Effector memory CD8-positive, alpha-beta T cell (primary cell): ENCODE results near the gene RTCB.
A peak's percentile ranks its signal among the peaks of the same experiment; 100 is the strongest.

Experiments used
- ATAC-seq: fragments of 150-1000 bp; cut with Tn5 transposase; replicated peaks from 2 replicates; pipeline ENCODE4 v1.10.0; 2021; ENCODE audit warnings: mild to moderate bottlenecking, moderate library complexity
- DNase-seq, 3 experiments: peaks; one replicate each; pipeline ENCODE4 v3.0.0; 2021
- H3K27ac Mint-ChIP-seq, 2 donors: one replicate each; pipeline ENCODE4 v1.8.0; 2022; ENCODE audit warnings: mild to moderate bottlenecking in 2 of 2, mixed read lengths in 2 of 2, moderate library complexity in 2 of 2
- H3K27me3 Mint-ChIP-seq, 2 donors: one replicate each; pipeline ENCODE4 v1.8.0; 2022; ENCODE audit warnings: mixed read lengths in 2 of 2
- H3K36me3 Mint-ChIP-seq: one replicate; pipeline ENCODE4 v1.8.0; 2022; ENCODE audit warnings: mild to moderate bottlenecking, moderate library complexity, mixed read lengths; ENCODE audit not compliant: insufficient read depth
- H3K4me1 Mint-ChIP-seq, 2 donors: one replicate each; pipeline ENCODE4 v1.8.0; 2022; ENCODE audit warnings: low read depth in 2 of 2, mixed read lengths in 2 of 2
- H3K4me3 Mint-ChIP-seq, 2 donors: one replicate each; pipeline ENCODE4 v1.8.0; 2022; ENCODE audit warnings: mild to moderate bottlenecking in 2 of 2, mixed read lengths in 2 of 2, moderate library complexity in 2 of 2
- H3K9me3 Mint-ChIP-seq, 2 donors: one replicate each; pipeline ENCODE4 v1.8.0; 2022; ENCODE audit warnings: mixed read lengths in 2 of 2

RTCB gene

DNA sequence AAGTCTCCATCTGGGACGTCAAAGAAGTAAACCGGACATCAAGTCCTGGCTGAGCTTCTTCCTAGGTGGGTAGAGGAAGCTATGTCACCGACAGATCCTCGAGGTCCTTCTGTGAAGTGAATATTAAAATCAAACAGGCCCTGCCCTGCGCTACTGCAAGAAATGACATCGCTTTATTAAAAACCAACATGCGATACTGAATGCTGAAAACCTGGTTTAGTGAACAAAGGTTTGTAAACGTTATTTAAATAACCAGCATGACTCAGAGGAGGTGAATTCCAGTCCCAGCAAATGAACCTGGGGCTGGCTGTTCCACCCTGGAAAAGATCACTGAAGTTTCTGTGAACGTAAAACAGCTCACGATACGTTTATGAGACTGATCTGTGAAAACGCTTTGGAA lies 645 bp downstream of the RTCB start:
- Mint-ChIP-seq H3K36me3 (peaks cover 42% of the 10 kb centered on the region), H3K27me3 (no peaks in the 10 kb centered on the region), H3K9me3 (no peaks in the 10 kb centered on the region), H3K27ac (peak overlapping the region; percentile 93 to 94), H3K4me3 (peak overlapping the region; percentile 94 to 96), H3K4me1 (peaks cover 16 to 28% of the 10 kb centered on the region in 2 donors)
- ATAC-seq (peak; percentile 29), DNase-seq (no peak)

DNA sequence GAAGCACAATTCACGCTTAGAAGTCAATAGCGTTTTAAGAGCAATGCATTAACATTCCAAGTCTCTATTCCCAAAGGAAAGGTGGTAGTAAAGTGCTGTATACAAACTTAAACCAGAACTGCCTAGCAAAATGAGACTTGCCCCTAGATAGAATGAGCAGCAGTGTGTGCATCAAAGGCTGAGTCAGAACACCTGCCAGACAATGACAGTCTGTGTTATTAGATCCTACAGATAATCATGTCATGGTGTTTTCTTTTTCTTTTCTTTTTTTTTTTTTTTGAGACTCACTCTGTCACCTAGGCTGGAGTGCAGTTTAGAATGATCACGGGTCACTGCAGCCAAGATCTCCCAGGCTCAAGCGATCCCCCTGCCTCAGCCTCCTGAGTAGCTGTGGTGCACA lies 1.6 kb downstream of the RTCB start:
- Mint-ChIP-seq H3K4me1 (peaks cover 16 to 28% of the 10 kb centered on the region in 2 donors), H3K27me3 (no peaks in the 10 kb centered on the region), H3K4me3 (peak overlapping the region; percentile 94 to 96), H3K27ac (peak overlapping the region; percentile 93 to 94), H3K36me3 (peaks cover 52% of the 10 kb centered on the region), H3K9me3 (no peaks in the 10 kb centered on the region)
- DNase-seq (no peak), ATAC-seq (no peak)

DNA sequence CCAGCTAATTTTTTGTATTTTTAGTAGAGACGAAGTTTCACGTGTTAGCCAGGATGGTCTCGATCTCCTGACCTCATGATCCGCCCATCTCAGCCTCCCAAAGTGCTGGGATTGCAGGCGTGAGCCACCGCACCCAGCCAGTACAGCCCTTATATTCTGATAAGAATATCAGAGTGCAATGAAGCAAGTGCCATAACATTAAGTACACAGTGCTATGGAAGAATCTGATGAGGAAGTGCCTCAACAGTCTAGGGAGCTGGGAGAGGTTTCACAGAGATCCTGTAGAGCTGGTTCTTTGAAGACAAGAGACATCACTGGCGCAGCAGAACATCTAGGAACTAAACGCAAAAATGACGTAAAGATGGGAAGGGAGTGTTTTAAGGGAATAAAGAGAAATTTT lies 2.1 kb downstream of the RTCB start:
- no peak for DNase-seq
- peaks cover 55% of the 10 kb centered on the region for H3K36me3 Mint-ChIP-seq
- peaks cover 16 to 28% of the 10 kb centered on the region in 2 donors for H3K4me1 Mint-ChIP-seq
- peak overlapping the region; percentile 94 to 96 for H3K4me3 Mint-ChIP-seq
- no peak overlapping the region for H3K27ac Mint-ChIP-seq
- no peaks in the 10 kb centered on the region for H3K9me3 Mint-ChIP-seq
- no peaks in the 10 kb centered on the region for H3K27me3 Mint-ChIP-seq
- ATAC-seq, result no peak

DNA sequence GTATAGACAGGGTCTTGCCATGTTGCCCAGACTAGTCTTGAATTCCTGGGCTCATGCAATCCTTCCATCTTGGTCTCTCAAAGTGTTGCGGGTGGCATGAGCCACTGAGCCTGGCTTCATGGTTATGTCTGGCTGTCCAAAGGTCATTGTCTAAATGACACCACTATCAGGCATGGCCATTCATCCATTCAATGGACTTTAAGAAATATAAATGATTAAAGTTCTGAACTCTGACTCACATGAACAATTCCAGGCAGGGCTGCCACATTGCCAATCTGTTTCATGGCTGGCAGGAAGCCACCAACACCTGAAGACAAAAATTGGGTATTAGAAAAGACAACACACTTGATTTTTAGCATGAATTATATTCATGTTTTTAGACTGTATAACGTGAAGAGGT lies 4.1 kb downstream of the RTCB start:
- Mint-ChIP-seq H3K4me1 (peaks cover 16 to 28% of the 10 kb centered on the region in 2 donors), H3K27ac (no peak overlapping the region), H3K4me3 (no peak overlapping the region), H3K36me3 (peaks cover 63% of the 10 kb centered on the region), H3K27me3 (no peaks in the 10 kb centered on the region), H3K9me3 (no peaks in the 10 kb centered on the region)
- DNase-seq, result no peak
- ATAC-seq, result no peak

DNA sequence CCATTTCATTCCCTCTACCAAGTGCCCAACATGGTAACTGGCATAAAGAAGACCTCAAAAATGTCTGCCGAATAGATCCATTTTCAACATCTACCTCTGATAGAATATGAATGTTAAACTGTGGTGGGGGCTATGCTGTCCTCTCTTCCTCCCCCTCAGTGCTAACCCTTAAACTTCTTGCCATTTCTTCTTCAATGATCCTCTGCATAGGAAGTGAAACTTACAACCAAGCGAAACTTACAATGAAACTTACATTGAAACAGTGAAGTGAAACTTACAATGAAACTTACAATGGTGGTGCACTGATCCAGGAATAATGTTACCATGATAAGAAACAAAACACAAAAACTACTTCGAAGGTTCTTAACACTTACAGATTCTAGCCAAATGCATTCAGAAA lies 4.7 kb downstream of the RTCB start:
- DNase-seq, result no peak
- H3K9me3 Mint-ChIP-seq, result no peaks in the 10 kb centered on the region
- H3K4me3 Mint-ChIP-seq, result no peak overlapping the region
- no peaks in the 10 kb centered on the region for H3K27me3 Mint-ChIP-seq
- H3K4me1 Mint-ChIP-seq, result peaks cover 16 to 25% of the 10 kb centered on the region in 2 donors
- peaks cover 64% of the 10 kb centered on the region for H3K36me3 Mint-ChIP-seq
- H3K27ac Mint-ChIP-seq, result peak overlapping the region; percentile 11 to 36
- ATAC-seq, result no peak

DNA sequence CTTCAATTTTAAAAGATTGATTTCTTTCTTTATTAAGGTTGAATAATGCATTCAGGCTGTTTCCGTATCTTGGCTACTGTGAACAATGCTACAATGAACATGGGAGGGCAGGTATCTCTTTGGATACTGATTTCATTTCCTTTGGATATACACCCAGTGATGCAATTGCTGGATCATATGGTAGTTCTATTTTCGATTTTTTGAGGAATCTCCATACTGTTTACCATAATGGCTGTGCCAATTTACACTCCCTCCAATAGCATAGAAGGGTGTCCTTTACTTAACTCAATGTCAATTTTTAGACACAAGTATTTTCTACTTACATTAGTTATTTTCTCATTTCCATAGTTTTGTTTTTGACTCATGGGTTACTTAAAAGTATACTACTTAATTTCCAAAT lies 8.0 kb downstream of the RTCB start:
- peaks cover 4 to 12% of the 10 kb centered on the region in 2 donors for H3K4me1 Mint-ChIP-seq
- ATAC-seq (no peak), DNase-seq (no peak)
- no peaks in the 10 kb centered on the region for H3K27me3 Mint-ChIP-seq
- no peak overlapping the region for H3K4me3 Mint-ChIP-seq
- no peaks in the 10 kb centered on the region for H3K9me3 Mint-ChIP-seq
- H3K27ac Mint-ChIP-seq, result peak overlapping the region in 1 of 2 donors; percentile 41
- H3K36me3 Mint-ChIP-seq, result peaks cover 82% of the 10 kb centered on the region

DNA sequence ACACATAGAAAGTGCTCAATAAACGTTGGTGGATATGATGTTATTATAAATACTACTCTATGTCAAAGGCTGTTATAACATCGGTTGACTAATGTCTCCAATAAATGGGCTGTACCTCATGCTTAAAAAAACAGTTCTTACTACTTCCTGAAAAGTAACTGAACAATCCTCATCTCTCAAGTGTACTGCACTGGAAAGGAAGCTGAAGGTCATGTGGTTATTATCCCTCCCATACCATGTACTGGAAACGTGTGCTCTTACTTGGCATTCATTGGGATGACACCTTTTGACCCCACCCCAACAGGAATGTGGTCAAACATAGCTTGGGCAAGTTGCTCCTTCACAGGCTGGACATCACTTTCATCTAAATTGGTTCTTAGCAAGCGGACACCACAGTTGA lies 10.6 kb downstream of the RTCB start:
- no peak for DNase-seq
- no peak overlapping the region for H3K27ac Mint-ChIP-seq
- no peaks in the 10 kb centered on the region for H3K27me3 Mint-ChIP-seq
- no peak for ATAC-seq
- no peak overlapping the region for H3K4me3 Mint-ChIP-seq
- H3K4me1 Mint-ChIP-seq, result no peaks in the 10 kb centered on the region
- H3K36me3 Mint-ChIP-seq, result peaks cover 79% of the 10 kb centered on the region
- no peaks in the 10 kb centered on the region for H3K9me3 Mint-ChIP-seq

DNA sequence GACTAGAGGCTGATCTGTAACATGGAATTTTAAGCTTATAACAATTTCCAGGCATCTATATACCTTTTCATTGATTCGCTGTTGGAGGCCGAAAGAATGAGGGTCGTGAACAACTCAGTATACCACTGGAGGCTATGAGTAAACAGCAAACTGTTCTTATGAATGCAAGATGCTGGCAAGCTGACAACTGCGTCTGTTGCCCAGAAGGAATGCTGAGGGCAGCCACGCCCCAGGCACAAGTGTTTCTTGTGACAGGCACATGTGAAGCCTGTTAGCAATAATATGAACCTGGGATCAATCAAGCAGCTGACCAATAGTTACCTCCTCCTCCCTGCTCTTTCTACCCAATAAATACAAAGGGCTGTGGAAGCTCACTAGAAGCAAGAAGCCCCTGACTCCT lies 15.3 kb downstream of the RTCB start:
- Mint-ChIP-seq H3K4me1 (no peaks in the 10 kb centered on the region), H3K27ac (peak overlapping the region in 1 of 2 donors; percentile 44), H3K27me3 (no peaks in the 10 kb centered on the region), H3K4me3 (no peak overlapping the region), H3K36me3 (peaks cover 88% of the 10 kb centered on the region), H3K9me3 (no peaks in the 10 kb centered on the region)
- ATAC-seq, result no peak
- no peak for DNase-seq

DNA sequence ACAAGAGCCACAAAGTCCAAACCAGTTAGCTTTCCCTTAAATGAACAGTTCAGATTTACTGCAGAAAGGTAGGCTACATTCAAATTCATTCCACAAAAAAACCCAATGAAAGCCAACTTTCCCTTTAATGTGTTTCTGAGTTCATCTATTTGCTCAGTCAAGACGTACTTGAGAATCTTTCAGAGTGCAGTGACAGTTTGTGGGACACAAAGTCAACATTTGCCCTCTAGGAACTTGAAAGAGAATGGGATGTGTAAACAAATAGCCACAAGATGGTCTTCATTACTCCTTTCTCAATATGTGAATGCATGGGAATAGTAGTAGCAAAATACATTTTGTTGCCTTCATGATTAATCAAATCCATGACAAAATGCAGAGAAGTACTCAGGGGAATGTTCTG lies 15.8 kb downstream of the RTCB start:
- peak overlapping the region in 1 of 2 donors; percentile 44 for H3K27ac Mint-ChIP-seq
- no peak overlapping the region for H3K4me3 Mint-ChIP-seq
- H3K4me1 Mint-ChIP-seq, result no peaks in the 10 kb centered on the region
- H3K27me3 Mint-ChIP-seq, result no peaks in the 10 kb centered on the region
- ATAC-seq (no peak), DNase-seq (no peak)
- H3K9me3 Mint-ChIP-seq, result no peaks in the 10 kb centered on the region
- peaks cover 88% of the 10 kb centered on the region for H3K36me3 Mint-ChIP-seq

DNA sequence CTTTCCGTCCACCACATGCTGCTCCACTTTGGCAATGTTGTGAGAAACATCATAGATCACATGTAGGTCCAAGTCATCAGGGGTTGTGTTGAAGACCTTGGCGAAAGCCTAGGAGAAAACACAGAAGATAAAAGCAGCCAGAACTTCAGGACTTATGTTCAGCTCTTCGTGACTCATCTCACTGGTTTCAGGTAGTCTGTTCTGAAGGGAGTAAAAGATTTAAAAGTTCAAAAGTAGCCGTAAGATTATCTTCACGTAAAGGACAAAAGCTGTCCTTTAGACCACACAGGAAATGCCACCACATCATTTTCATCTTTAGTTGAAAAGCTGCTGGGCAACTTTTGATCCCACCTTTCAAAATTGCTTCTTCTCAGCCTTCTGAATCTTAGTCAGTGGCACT lies 16.9 kb downstream of the RTCB start:
- no peak for DNase-seq
- Mint-ChIP-seq H3K4me1 (no peaks in the 10 kb centered on the region), H3K27ac (no peak overlapping the region), H3K4me3 (no peak overlapping the region), H3K36me3 (peaks cover 87% of the 10 kb centered on the region), H3K9me3 (no peaks in the 10 kb centered on the region), H3K27me3 (no peaks in the 10 kb centered on the region)
- ATAC-seq, result no peak

DNA sequence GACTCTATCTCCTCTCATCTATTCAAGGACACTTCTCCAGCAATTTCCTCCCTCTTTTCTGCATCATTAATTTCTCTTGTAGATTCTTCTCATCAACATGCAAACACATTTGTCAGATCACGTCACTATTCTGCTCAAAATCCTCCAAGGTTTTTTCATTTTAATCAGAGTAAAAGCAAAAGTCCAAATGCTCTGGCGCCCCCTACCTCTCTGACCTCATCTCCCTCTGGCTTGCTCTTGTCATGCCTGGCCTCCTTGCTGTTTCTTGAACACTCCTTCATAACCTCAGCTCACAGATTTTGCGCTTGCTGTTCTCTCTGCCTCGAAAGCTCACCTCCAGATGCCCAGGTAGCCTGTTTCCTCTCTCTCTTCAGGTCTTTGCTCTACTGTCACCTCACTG lies 22.4 kb downstream of the RTCB start:
- peaks cover 67% of the 10 kb centered on the region for H3K36me3 Mint-ChIP-seq
- ATAC-seq, result no peak

DNA sequence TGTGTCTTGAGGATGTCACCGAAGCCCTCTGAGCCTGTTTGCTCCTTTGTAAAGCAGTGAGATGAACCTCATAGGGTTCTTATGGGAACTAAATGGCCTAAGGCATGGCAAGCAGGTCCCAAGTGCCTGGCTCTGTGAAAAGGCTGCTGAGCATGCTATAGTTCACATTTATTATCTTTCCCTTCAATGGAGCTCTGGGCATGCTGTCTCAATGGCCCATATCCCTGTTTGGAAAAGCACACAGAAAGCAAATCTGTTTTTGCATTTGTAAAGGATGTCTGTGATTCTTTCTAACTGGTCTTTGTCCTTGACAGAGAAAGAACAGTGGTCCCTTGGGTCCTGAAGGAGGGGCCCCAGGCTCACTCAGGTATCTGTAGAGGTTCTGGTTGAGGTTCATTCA lies 26.4 kb downstream of the RTCB start:
- no peak for DNase-seq
- no peak for ATAC-seq
- no peak overlapping the region for H3K4me3 Mint-ChIP-seq
- no peak overlapping the region for H3K27ac Mint-ChIP-seq
- H3K27me3 Mint-ChIP-seq, result no peaks in the 10 kb centered on the region
- H3K9me3 Mint-ChIP-seq, result no peaks in the 10 kb centered on the region
- peaks cover 31% of the 10 kb centered on the region for H3K36me3 Mint-ChIP-seq
- H3K4me1 Mint-ChIP-seq, result peaks cover 0 to 6% of the 10 kb centered on the region in 2 donors

More for the DNA sequence above, 22.4 kb downstream of the RTCB start:
- DNase-seq, result no peak
- Mint-ChIP-seq H3K27me3 (no peaks in the 10 kb centered on the region), H3K4me3 (no peak overlapping the region), H3K27ac (peak overlapping the region in 1 of 2 donors; percentile 42), H3K4me1 (peaks cover 0 to 6% of the 10 kb centered on the region in 2 donors), H3K9me3 (no peaks in the 10 kb centered on the region)

DNA sequence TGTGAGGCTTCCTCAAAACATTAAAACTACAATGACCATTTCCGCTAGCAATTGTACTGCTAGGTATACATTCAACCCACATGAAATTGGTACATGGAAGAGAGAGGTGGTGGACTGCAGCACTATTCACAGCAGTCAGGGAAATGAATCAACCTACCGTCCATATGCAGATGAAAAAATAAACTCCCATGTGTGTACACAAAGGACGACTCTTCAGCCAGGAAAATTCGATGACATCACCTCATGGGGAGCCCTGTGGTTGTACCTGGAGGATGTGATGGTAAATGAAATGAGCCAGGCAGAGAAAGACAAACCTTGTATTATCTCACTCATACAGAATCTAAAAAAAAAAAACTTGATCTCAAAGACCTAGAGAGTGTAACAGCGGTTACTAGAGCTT lies 31.1 kb downstream of the RTCB start:
- ATAC-seq, result no peak
- Mint-ChIP-seq H3K27ac (no peak overlapping the region), H3K27me3 (peaks cover 0 to 10% of the 10 kb centered on the region in 2 donors), H3K9me3 (no peaks in the 10 kb centered on the region), H3K36me3 (peaks cover under 1% of the 10 kb centered on the region), H3K4me1 (no peaks in the 10 kb centered on the region), H3K4me3 (no peak overlapping the region)
- DNase-seq, result no peak

DNA sequence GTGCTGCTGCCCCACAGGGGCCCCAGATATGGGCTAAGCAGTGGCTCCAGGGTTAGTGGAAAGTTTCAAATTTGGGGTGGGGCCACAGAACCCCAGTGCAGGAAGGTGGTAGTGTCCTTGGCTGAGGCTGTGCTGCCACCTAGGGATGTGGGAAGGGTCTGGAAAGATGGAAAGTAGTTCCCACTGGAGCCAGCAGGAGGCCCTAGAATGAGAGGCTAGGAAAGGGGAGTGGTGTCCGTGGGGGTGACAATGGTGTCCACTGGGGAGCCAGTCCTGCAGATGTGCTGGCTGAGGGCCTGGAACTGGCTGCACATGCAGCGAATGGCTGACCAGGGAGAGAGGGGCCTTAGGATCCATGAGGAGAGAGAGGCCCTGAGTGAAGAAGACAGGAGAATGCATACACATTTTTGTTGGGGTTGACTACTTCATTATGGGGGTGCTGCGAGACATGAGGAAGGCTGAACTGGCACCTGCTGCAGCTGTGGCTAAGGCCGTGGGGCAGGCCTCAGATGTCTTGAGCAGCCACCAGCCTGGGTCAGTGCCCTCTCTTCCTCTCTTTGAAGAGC lies 33.3 kb downstream of the RTCB start:
- Mint-ChIP-seq H3K27me3 (peaks cover 0 to 10% of the 10 kb centered on the region in 2 donors), H3K27ac (peak overlapping the region in 1 of 2 donors; percentile 53), H3K9me3 (no peaks in the 10 kb centered on the region), H3K36me3 (no peaks in the 10 kb centered on the region), H3K4me1 (no peaks in the 10 kb centered on the region), H3K4me3 (no peak overlapping the region)
- DNase-seq, result no peak
- no peak for ATAC-seq

DNA sequence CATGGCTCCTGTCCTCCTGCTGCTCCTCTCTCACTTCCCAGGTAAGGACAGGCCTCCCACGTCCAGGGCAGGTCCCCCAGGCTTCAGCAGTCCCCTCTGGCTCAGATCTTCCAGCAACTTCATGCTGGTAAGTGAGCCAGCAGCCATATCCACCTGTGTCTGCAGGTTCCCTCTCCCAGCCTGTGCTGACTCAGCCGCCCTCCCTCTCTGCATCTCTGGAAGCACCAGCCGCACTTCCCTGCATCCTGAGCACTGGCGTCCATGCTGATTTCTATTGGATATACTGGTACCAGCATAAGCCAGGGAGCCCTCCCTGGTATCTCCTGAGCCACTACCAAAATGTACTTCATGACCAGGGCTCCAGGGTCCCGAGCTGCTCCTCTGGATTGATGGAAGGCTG lies 35.4 kb downstream of the RTCB start:
- H3K4me1 Mint-ChIP-seq, result no peaks in the 10 kb centered on the region
- no peak for DNase-seq
- H3K27me3 Mint-ChIP-seq, result peaks cover 0 to 10% of the 10 kb centered on the region in 2 donors
- H3K9me3 Mint-ChIP-seq, result no peaks in the 10 kb centered on the region
- no peaks in the 10 kb centered on the region for H3K36me3 Mint-ChIP-seq
- no peak overlapping the region for H3K4me3 Mint-ChIP-seq
- no peak overlapping the region for H3K27ac Mint-ChIP-seq
- no peak for ATAC-seq
